ENCODE results near the gene CUL9. TPM values are rescaled to one million over a fixed set of nuclear protein-coding genes. Genes with fewer than 3 reads are reported as not detected.

The CUL9 gene
- total and polyA plus RNA-seq, 5 donors: 14.6 to 18.7 (median 15.9) TPM

GRCh38 chr6:43217351-43217750 is 35.4 kb downstream of the CUL9 start:
- intact Hi-C loops (cut with DNase I): no loop called here
- Histone ChIP-seq H3K9me3 (ENCODE audit: control insufficient read depth, low read length) (no peaks in the 10 kb centered on the region), H3K27me3 (ENCODE audit: control insufficient read depth, insufficient read depth) (no peaks in the 10 kb centered on the region), H3K27ac (ENCODE audit: low read length) (no peak overlapping the region), H3K4me1 (ENCODE audit: control insufficient read depth, insufficient read depth, low read length) (no peaks in the 10 kb centered on the region), H3K4me3 (ENCODE audit: low read length) (no peak overlapping the region)
- DNase-seq: no peak
- 66% methylated on average over 5 of the region's 5 CpGs for WGBS
- ATAC-seq: no peak

GRCh38 chr6:43219119-43219518 is 37.1 kb downstream of the CUL9 start:
- no peak overlapping the region for H3K27ac ChIP-seq (ENCODE audit: low read length)
- ATAC-seq (no peak), DNase-seq (no peak)
- H3K4me3 ChIP-seq (ENCODE audit: low read length): no peak overlapping the region
- 87% methylated on average over 3 of the region's 3 CpGs for WGBS
- no peaks in the 10 kb centered on the region for H3K4me1 ChIP-seq (ENCODE audit: control insufficient read depth, insufficient read depth, low read length)
- H3K27me3 ChIP-seq (ENCODE audit: control insufficient read depth, insufficient read depth): no peaks in the 10 kb centered on the region
- no peaks in the 10 kb centered on the region for H3K9me3 ChIP-seq (ENCODE audit: control insufficient read depth, low read length)
- intact Hi-C loops (cut with DNase I): no loop called here

- Histone ChIP-seq H3K4me3 (ENCODE audit: low read length) (no peak overlapping the region), H3K9me3 (ENCODE audit: control insufficient read depth, low read length) (no peaks in the 10 kb centered on the region), H3K27ac (ENCODE audit: low read length) (no peak overlapping the region), H3K27me3 (ENCODE audit: control insufficient read depth, insufficient read depth) (no peaks in the 10 kb centered on the region), H3K4me1 (ENCODE audit: control insufficient read depth, insufficient read depth, low read length) (no peaks in the 10 kb centered on the region)
- intact Hi-C loops (cut with DNase I): no loop called here
- WGBS: 85% methylated on average over 7 of the region's 7 CpGs
- ATAC-seq (no peak), DNase-seq (no peak)
Observed at GRCh38 chr6:43219814-43220213, 37.8 kb downstream of the CUL9 start.

GRCh38 chr6:43220439-43220951 is 38.5 kb downstream of the CUL9 start:
- H3K9me3 ChIP-seq (ENCODE audit: control insufficient read depth, low read length): no peaks in the 10 kb centered on the region
- intact Hi-C loops (cut with DNase I): no loop called here
- 91% methylated on average over 16 of the region's 16 CpGs for WGBS
- H3K4me1 ChIP-seq (ENCODE audit: control insufficient read depth, insufficient read depth, low read length): no peaks in the 10 kb centered on the region
- ATAC-seq (peak in 1 of 2 donors; percentile 5), DNase-seq (no peak)
- H3K27me3 ChIP-seq (ENCODE audit: control insufficient read depth, insufficient read depth): no peaks in the 10 kb centered on the region
- no peak overlapping the region for H3K27ac ChIP-seq (ENCODE audit: low read length)
- no peak overlapping the region for H3K4me3 ChIP-seq (ENCODE audit: low read length)

- Histone ChIP-seq H3K9me3 (ENCODE audit: control insufficient read depth, low read length) (no peaks in the 10 kb centered on the region), H3K27me3 (ENCODE audit: control insufficient read depth, insufficient read depth) (no peaks in the 10 kb centered on the region), H3K4me3 (ENCODE audit: low read length) (no peak overlapping the region), H3K4me1 (ENCODE audit: control insufficient read depth, insufficient read depth, low read length) (no peaks in the 10 kb centered on the region), H3K27ac (ENCODE audit: low read length) (no peak overlapping the region)
- no peak for ATAC-seq
- DNase-seq: no peak
- 85% methylated on average over 20 of the region's 20 CpGs for WGBS
- intact Hi-C loops (cut with DNase I): no loop called here
Observed at GRCh38 chr6:43221046-43221972, 39.3 kb downstream of the CUL9 start.

- ATAC-seq: no peak
- Histone ChIP-seq H3K27me3 (ENCODE audit: control insufficient read depth, insufficient read depth) (no peaks in the 10 kb centered on the region), H3K9me3 (ENCODE audit: control insufficient read depth, low read length) (no peaks in the 10 kb centered on the region), H3K27ac (ENCODE audit: low read length) (no peak overlapping the region), H3K4me3 (ENCODE audit: low read length) (no peak overlapping the region), H3K4me1 (ENCODE audit: control insufficient read depth, insufficient read depth, low read length) (no peaks in the 10 kb centered on the region)
- WGBS: 92% methylated on average over 15 of the region's 15 CpGs
- intact Hi-C loops (cut with DNase I): no loop called here
- DNase-seq: no peak
Observed at GRCh38 chr6:43222418-43223059, 40.5 kb downstream of the CUL9 start.

- no peaks in the 10 kb centered on the region for H3K9me3 ChIP-seq (ENCODE audit: control insufficient read depth, low read length)
- intact Hi-C loops (cut with DNase I): no loop called here
- no peak overlapping the region for H3K27ac ChIP-seq (ENCODE audit: low read length)
- 88% methylated on average over 14 of the region's 14 CpGs for WGBS
- H3K27me3 ChIP-seq (ENCODE audit: control insufficient read depth, insufficient read depth): no peaks in the 10 kb centered on the region
- DNase-seq: no peak
- no peak overlapping the region for H3K4me3 ChIP-seq (ENCODE audit: low read length)
- ATAC-seq: no peak
- no peaks in the 10 kb centered on the region for H3K4me1 ChIP-seq (ENCODE audit: control insufficient read depth, insufficient read depth, low read length)
Observed at GRCh38 chr6:43223175-43223574, 41.2 kb downstream of the CUL9 start.

- ATAC-seq (no peak), DNase-seq (no peak)
- Histone ChIP-seq H3K9me3 (ENCODE audit: control insufficient read depth, low read length) (no peaks in the 10 kb centered on the region), H3K4me1 (ENCODE audit: control insufficient read depth, insufficient read depth, low read length) (no peaks in the 10 kb centered on the region), H3K4me3 (ENCODE audit: low read length) (no peak overlapping the region), H3K27me3 (ENCODE audit: control insufficient read depth, insufficient read depth) (no peaks in the 10 kb centered on the region), H3K27ac (ENCODE audit: low read length) (no peak overlapping the region)
- intact Hi-C loops (cut with DNase I): no loop called here
- WGBS: 91% methylated on average over 11 of the region's 11 CpGs
Observed at GRCh38 chr6:43226192-43226851, 44.3 kb downstream of the CUL9 start.

GRCh38 chr6:43228951-43229802 is 47.2 kb downstream of the CUL9 start, which contains the start of gene DNPH1:
TSS of gene DNPH1 (minus strand) at chr6:43229481. CDS start at chr6:43229456, 25 bp downstream.
- H3K4me3 ChIP-seq (ENCODE audit: low read length): peak within 1 kb of the TSS; percentile 61
- WGBS: 2% methylated on average over 82 of the region's 82 CpGs
- intact Hi-C loops (cut with DNase I): no loop called here

GRCh38 chr6:43229803-43230620 is 48.0 kb downstream of the CUL9 start:
- H3K27ac ChIP-seq (ENCODE audit: low read length): no peak overlapping the region
- WGBS: 74% methylated on average over 17 of the region's 17 CpGs
- peak; percentile 8 to 24 for ATAC-seq
- no peak for DNase-seq
- intact Hi-C loops (cut with DNase I): no loop called here
- H3K9me3 ChIP-seq (ENCODE audit: control insufficient read depth, low read length): no peaks in the 10 kb centered on the region
- no peaks in the 10 kb centered on the region for H3K27me3 ChIP-seq (ENCODE audit: control insufficient read depth, insufficient read depth)
- H3K4me3 ChIP-seq (ENCODE audit: low read length): no peak overlapping the region
- H3K4me1 ChIP-seq (ENCODE audit: control insufficient read depth, insufficient read depth, low read length): no peaks in the 10 kb centered on the region

More at GRCh38 chr6:43228951-43229802, 47.2 kb downstream of the CUL9 start, which contains the start of gene DNPH1:
- peak; percentile 78 to 93 (median 92) for DNase-seq
- no peaks in the 10 kb centered on the region for H3K27me3 ChIP-seq (ENCODE audit: control insufficient read depth, insufficient read depth)
- H3K4me1 ChIP-seq (ENCODE audit: control insufficient read depth, insufficient read depth, low read length): no peaks in the 10 kb centered on the region
- peak; percentile 95 to 97 for ATAC-seq
- H3K27ac ChIP-seq (ENCODE audit: low read length): no peak within 1 kb of the TSS
- H3K9me3 ChIP-seq (ENCODE audit: control insufficient read depth, low read length): no peaks in the 10 kb centered on the region

Data from right cardiac atrium (tissue), 5 donors.